DMS 273 treated with DMSO at 0.1 percent for 48 hours (cell line): Measurements from ENCODE around the gene GSC2.

Experiments used
- DNase-seq: peaks from one replicate; lab custom pipeline; 2025; lab: John Stamatoyannopoulos, UW

GSC2 gene

GRCh38 chr22:19119949-19120348, 30.1 kb downstream of the GSC2 start:
- DNase-seq = no peak

- DNase-seq = no peak
These were observed 31.7 kb downstream of the GSC2 start for GRCh38 chr22:19118329-19118880.

- no peak for DNase-seq
These were observed 33.0 kb downstream of the GSC2 start for GRCh38 chr22:19117111-19117512.

- no peak for DNase-seq
These were observed 34.5 kb downstream of the GSC2 start for GRCh38 chr22:19115628-19116027.

- no peak for DNase-seq
These were observed 35.0 kb downstream of the GSC2 start for GRCh38 chr22:19114984-19115552.

GRCh38 chr22:19113429-19113828, 36.7 kb downstream of the GSC2 start:
- no peak for DNase-seq

GRCh38 chr22:19111584-19111983, 38.5 kb downstream of the GSC2 start:
- DNase-seq = no peak

GRCh38 chr22:19111140-19111539, 39.0 kb downstream of the GSC2 start:
- DNase-seq = no peak

- no peak for DNase-seq
These were observed 39.4 kb downstream of the GSC2 start for GRCh38 chr22:19110646-19111045.

GRCh38 chr22:19110064-19110458, 40.0 kb downstream of the GSC2 start:
- DNase-seq = no peak

- DNase-seq = no peak
These were observed 40.7 kb downstream of the GSC2 start for GRCh38 chr22:19109198-19110063.

- DNase-seq = no peak
These were observed 41.3 kb downstream of the GSC2 start for GRCh38 chr22:19108807-19109197.

GRCh38 chr22:19107730-19108074, 42.4 kb downstream of the GSC2 start:
- no peak for DNase-seq

GRCh38 chr22:19106886-19107729, 43.0 kb downstream of the GSC2 start:
- DNase-seq = no peak

- DNase-seq = no peak
These were observed 44.0 kb downstream of the GSC2 start for GRCh38 chr22:19105867-19106802.

- DNase-seq = no peak
These were observed 44.6 kb downstream of the GSC2 start for GRCh38 chr22:19105456-19105855.

- peak; percentile 9 for DNase-seq
These were observed 45.9 kb downstream of the GSC2 start for GRCh38 chr22:19103880-19104821.

GRCh38 chr22:19098157-19098556, 51.9 kb downstream of the GSC2 start:
- no peak for DNase-seq

- peak; percentile 76 for DNase-seq
These were observed 52.6 kb downstream of the GSC2 start for GRCh38 chr22:19097518-19097917.
